Measurements from ENCODE around the gene NUMB.

- TF ChIP-seq MAFK (IDR thresholded peaks at IDR 0.05; ENCODE audit: low read depth, low read length) (no peak), RFX5 (IDR thresholded peaks at IDR 0.05; ENCODE audit: low read depth, low read length) (no peak), CTCF (conservative IDR thresholded peaks at IDR 0.05; ENCODE audit: low read depth, low read length) (no peak), MXI1 (IDR thresholded peaks at IDR 0.05; ENCODE audit: borderline replicate concordance, low read depth, low read length) (no peak), RCOR1 (IDR thresholded peaks at IDR 0.05; ENCODE audit: insufficient replicate concordance, low read length) (no peak)
Observed at GRCh38 chr14:73468828-73469375, 10.6 kb upstream of the NUMB start.

Data from IMR-90 (cell line).